ELF-1 (cell line): Measurements from ENCODE around the gene APOL4.
"Not testable (repeated sequence)": the region's sequence is repeated elsewhere in the genome, so short reads cannot be mapped to it uniquely, and the experiment has no call there.

Experiments used
- DNase-seq: peaks from one replicate; pipeline ENCODE4 v3.0.0-alpha.2; 2016; ENCODE audit warnings: low read depth, low spot score

The APOL4 gene

DNA sequence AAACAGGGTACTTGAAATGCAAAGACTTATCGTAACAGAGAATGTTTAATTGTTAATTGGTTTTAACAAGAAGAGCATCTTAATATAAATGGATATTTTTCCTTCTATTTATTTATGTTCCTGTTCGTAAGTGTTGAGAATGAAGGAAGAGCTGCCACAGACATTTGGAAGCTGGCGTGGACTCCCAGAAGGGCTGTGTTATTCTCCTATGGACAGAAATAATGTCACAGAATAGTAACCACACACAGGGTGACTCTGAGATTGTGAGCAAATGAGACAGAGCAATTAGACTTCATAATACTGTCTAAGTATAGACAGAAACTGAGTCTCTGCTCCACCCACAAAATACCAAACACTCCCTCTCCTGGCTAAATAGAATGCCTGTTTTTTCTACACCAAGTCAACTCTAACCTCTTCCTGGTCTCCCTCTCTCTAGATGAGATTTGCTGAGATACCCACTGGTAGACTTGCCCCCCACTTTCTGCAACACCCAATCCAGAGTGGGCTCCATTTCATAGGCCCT is 47.1 kb downstream of the APOL4 start:
- no peak for DNase-seq

DNA sequence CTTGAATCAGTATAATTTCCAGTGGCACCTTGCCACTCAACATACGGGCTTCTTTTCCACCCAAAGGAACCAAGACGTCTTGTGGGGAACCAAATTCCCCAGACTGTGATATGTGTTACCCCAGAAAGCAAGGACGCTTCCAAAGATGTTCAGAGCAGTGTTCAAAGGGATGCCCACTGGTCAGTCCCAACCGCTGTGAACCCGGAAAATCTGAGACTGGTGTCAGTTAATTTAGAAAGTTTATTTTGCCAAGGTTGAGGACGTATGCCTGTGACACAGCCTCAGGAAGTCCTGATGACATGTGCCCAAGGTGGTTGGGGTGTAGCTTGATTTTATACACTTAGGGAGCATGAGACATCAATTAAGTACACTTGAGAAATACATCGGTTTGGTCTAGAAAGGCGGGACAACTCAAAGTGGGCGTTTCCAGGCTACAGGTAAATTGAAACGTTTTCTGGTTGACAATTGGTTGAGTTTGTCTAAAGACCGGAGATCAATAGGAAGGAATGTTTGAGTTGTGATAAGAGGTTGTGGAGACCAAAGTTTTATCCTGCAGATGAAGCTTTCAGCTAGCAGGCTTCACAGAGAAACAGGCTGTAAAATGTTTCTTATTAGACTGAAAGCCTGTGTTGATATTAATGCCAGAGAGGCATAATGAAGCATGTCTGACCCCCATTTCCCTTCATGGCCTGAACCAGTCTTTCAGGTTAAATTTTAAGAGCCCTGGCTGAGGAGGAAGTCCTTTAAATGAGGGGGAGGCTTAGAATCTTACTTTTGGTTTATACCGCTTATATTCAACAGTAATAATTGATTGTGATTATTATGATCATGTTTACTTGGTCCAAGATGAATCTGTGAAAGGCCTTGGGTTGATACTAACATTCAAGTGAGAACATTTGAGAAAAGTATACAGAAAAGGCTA is 47.8 kb downstream of the APOL4 start:
- no peak for DNase-seq

GRCh38 chr22:36152821-36153220 is 48.8 kb downstream of the APOL4 start:
- not testable (repeated sequence) for DNase-seq

DNA sequence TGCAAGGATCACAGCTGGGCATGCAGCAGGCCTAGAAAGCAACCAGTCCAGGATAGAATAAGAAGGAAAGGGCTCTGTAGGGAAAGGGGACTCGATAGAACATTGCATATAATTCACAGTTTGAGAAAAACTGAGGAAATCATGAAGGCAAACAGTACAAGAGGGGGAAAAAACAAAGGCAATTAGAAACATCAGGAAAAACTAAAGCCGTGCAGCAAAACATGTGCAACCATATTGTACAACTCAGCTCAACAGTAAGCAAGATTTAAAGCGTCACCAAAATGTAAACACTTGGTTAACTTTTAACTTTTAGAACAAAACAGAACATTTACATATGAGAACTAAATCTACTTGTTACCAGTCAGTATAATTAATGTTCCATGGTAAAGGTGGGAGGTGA is 49.5 kb downstream of the APOL4 start:
- no peak for DNase-seq

- no peak for DNase-seq
These were observed 50.5 kb downstream of the APOL4 start for GRCh38 chr22:36151006-36151595.

DNA sequence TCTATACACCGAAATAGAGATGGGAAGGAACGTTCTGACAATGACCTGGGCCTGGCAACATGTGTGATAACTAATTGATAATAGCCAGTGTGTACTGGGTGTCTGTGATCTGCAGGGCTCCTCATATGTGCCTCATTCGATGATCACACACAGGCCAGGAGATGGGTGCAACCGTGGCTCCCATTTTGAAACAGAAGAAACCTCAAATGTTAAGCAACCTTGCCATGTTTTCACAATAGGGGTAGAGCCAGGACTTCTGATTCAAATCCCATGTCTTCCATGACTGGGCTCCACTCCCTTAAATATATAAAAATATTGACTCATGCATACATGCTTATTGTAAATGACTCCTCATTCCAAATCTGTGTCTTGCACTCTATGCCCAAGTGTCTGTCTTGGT is 52.2 kb downstream of the APOL4 start:
- DNase-seq, result no peak

DNA sequence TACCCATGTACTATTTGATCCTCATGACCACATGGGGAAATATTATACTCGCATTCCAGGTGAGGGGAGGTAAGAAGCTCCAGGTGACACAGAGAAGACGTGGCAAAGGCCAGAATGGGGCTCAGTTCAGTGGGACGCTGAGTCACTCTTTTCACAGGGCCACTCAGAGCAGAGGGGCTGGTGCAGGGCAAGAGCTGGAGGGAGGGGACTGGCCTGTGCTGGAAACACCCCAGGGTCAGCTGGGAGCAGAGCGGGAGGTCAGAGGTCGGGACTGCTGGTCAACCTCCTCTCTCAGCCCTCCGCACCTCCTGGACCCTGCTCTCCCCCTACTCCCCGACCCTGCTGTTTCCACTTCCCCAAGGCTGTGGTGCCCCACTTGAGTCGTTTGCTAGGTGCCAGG is 53.2 kb downstream of the APOL4 start:
- DNase-seq, result no peak

GRCh38 chr22:36147196-36147791 is 54.3 kb downstream of the APOL4 start:
- DNase-seq, result peak; percentile 23

GRCh38 chr22:36145881-36146280 is 55.7 kb downstream of the APOL4 start:
- DNase-seq, result no peak

DNA sequence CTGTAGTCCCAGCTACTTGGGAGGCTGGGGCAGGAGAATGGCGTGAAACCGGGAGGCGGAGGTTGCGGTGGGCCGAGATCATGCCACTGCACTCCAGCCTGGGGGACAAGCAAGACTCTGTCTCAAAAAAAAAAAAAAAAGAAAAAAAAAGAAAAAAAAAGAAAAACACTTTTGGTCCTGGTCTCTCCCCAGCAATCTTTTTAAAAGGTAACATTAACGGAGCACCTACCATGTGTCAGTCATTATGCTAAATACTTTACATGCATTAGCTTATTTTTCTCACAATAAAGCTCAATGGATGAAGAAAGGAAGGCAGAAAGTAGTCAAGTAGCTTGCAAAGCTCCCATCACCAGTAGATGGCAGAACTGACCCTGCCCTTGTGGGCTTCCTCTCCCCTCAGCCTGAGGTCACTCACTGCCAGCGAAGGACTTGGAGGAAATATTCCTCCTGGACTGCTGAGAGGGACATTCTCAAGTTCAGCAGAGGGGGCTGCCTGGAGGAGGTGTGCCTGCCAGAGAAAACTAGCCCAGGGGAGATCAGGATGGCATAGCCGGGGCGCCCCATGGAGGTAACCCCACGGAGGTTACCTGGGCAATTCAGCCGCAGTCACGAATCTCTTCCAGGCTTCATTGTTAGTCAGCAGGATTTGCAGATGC is 56.6 kb downstream of the APOL4 start:
- peak; percentile 84 for DNase-seq

DNA sequence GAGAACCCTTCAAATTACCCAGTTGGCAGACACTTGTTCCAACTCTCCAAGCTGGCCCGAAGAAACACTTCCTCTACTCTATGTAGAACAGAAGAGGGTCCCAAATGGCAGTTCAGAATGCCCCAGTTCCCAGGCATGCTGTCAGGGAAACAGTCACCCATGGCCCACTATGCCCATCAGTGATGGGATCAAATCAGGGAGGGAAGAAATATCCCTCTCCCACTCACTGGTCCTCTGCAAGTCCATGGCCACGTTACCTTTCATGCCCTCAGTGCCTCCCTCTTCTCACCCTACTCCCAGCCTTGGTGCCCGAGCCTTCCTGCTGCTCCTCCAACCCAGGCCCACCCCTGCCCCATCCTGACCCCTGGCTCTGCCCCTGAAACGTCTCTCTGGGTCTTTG is 57.7 kb downstream of the APOL4 start:
- DNase-seq, result no peak

GRCh38 chr22:36143066-36143815 is 58.4 kb downstream of the APOL4 start:
- no peak for DNase-seq

GRCh38 chr22:36141481-36141880 is 60.1 kb downstream of the APOL4 start:
- no peak for DNase-seq
